Loucy (cell line): ENCODE data around the gene IMP3.

Source experiments
- H2AFZ ChIP-seq: fragments of 200-600 bp; sonication (generic); 2 replicates; pipeline ENCODE4 v1.6.0; 2016; ENCODE audit warnings: antibody characterized with exemption, mild to moderate bottlenecking, low read length, moderate library complexity
- H3F3A ChIP-seq: fragments of 200-600 bp; 2 replicates; pipeline ENCODE4 v1.6.0; 2016; ENCODE audit warnings: antibody characterized with exemption, low read depth, mild to moderate bottlenecking
- H3K27me3 ChIP-seq: fragments of 200-600 bp; sonication (generic); 2 replicates; pipeline ENCODE4 v1.6.1; 2014; ENCODE audit warnings: low read length, mild to moderate bottlenecking; ENCODE audit not compliant: insufficient read depth, poor library complexity, severe bottlenecking
- H3K36me3 ChIP-seq: fragments of 200-600 bp; sonication (generic); 2 replicates; pipeline ENCODE4 v1.6.1; 2016; ENCODE audit warnings: low read length; ENCODE audit not compliant: insufficient read depth
- H3K4me1 ChIP-seq: fragments of 200-600 bp; sonication (generic); 2 replicates; pipeline ENCODE4 v1.5.1; 2014; ENCODE audit warnings: low read length, mild to moderate bottlenecking; ENCODE audit not compliant: insufficient read depth, poor library complexity, severe bottlenecking
- H3K4me2 ChIP-seq: fragments of 200-600 bp; sonication (generic); 2 replicates; pipeline ENCODE4 v1.6.0; 2014; ENCODE audit warnings: antibody characterized with exemption, low read length, low read depth, mild to moderate bottlenecking; ENCODE audit not compliant: poor library complexity, severe bottlenecking
- H3K4me3 ChIP-seq: fragments of 200-600 bp; sonication (generic); 2 replicates; pipeline ENCODE4 v1.5.1; 2014; ENCODE audit warnings: low read length, mild to moderate bottlenecking, mixed read lengths; ENCODE audit not compliant: poor library complexity, severe bottlenecking
- H3K79me2 ChIP-seq: fragments of 200-600 bp; sonication (generic); 2 replicates; pipeline ENCODE4 v1.6.1; 2014; ENCODE audit warnings: low read length; ENCODE audit not compliant: insufficient read depth
- H3K9ac ChIP-seq: fragments of 200-600 bp; sonication (generic); 2 replicates; pipeline ENCODE4 v1.6.0; 2014; ENCODE audit warnings: mild to moderate bottlenecking, low read depth, low read length, moderate library complexity; ENCODE audit not compliant: poor library complexity, severe bottlenecking
- H3K9me2 ChIP-seq: fragments of 200-600 bp; sonication (generic); replicated peaks from 2 replicates; pipeline ENCODE4 v1.6.1; 2016; ENCODE audit warnings: low read depth, low read length, mixed read lengths
- H3K9me3 ChIP-seq: fragments of 200-600 bp; sonication (generic); 2 replicates; pipeline ENCODE4 v1.6.1; 2014; ENCODE audit warnings: mild to moderate bottlenecking, antibody characterized with exemption, low read length, low read depth; ENCODE audit not compliant: insufficient read depth
- H4K20me1 ChIP-seq: fragments of 200-600 bp; sonication (generic); 2 replicates; pipeline ENCODE4 v1.6.0; 2014; ENCODE audit warnings: antibody characterized with exemption, low read length, mild to moderate bottlenecking; ENCODE audit not compliant: insufficient read depth, poor library complexity, severe bottlenecking
- EZH2phosphoT487 ChIP-seq: fragments of 200-600 bp; IDR thresholded peaks from 2 replicates; pipeline ENCODE4 v1.6.1; 2018; ENCODE audit warnings: antibody characterized with exemption, mild to moderate bottlenecking, moderate library complexity, borderline replicate concordance
- TF ChIP-seq, protein P1 (sequence below): fragments of 200-600 bp; sonication (generic); conservative IDR thresholded peaks from 2 replicates; pipeline ENCODE4 v1.5.1; 2014; ENCODE audit warnings: mild to moderate bottlenecking, antibody characterized with exemption, low read length

The IMP3 gene

GRCh38 chr15:75591655-75592364 lies 48.2 kb downstream of the IMP3 start:
- Histone ChIP-seq H3F3A (no peaks in the 10 kb centered on the region), H3K36me3 (peaks cover 2% of the 10 kb centered on the region; the same call in 1 of the 2 replicates), H3K4me3 (no peak overlapping the region), H3K9me3 (no peaks in the 10 kb centered on the region), H3K4me2 (no peak overlapping the region), H3K9ac (no peak overlapping the region), H3K9me2 (no peaks in the 10 kb centered on the region), H2AFZ (no peak overlapping the region), H3K79me2 (no peaks in the 10 kb centered on the region), H3K4me1 (no peaks in the 10 kb centered on the region), H3K27me3 (no peaks in the 10 kb centered on the region), H4K20me1 (no peaks in the 10 kb centered on the region)
- TF ChIP-seq, protein P1, sequence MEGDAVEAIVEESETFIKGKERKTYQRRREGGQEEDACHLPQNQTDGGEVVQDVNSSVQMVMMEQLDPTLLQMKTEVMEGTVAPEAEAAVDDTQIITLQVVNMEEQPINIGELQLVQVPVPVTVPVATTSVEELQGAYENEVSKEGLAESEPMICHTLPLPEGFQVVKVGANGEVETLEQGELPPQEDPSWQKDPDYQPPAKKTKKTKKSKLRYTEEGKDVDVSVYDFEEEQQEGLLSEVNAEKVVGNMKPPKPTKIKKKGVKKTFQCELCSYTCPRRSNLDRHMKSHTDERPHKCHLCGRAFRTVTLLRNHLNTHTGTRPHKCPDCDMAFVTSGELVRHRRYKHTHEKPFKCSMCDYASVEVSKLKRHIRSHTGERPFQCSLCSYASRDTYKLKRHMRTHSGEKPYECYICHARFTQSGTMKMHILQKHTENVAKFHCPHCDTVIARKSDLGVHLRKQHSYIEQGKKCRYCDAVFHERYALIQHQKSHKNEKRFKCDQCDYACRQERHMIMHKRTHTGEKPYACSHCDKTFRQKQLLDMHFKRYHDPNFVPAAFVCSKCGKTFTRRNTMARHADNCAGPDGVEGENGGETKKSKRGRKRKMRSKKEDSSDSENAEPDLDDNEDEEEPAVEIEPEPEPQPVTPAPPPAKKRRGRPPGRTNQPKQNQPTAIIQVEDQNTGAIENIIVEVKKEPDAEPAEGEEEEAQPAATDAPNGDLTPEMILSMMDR = no peak
- no peak for TF ChIP-seq EZH2phosphoT487

GRCh38 chr15:75590239-75590638 lies 49.8 kb downstream of the IMP3 start:
- Histone ChIP-seq H3F3A (no peaks in the 10 kb centered on the region), H3K27me3 (no peaks in the 10 kb centered on the region), H3K4me2 (no peak overlapping the region), H3K4me1 (no peaks in the 10 kb centered on the region), H3K79me2 (no peaks in the 10 kb centered on the region), H3K36me3 (no peaks in the 10 kb centered on the region), H3K9ac (no peak overlapping the region), H2AFZ (no peak overlapping the region), H3K9me3 (no peaks in the 10 kb centered on the region), H3K9me2 (no peaks in the 10 kb centered on the region), H4K20me1 (no peaks in the 10 kb centered on the region), H3K4me3 (no peak overlapping the region)
- no peak for TF ChIP-seq EZH2phosphoT487
- TF ChIP-seq, protein P1 = no peak
